CD14-positive monocyte (primary cell): Measurements from ENCODE around the gene TUBB. TPM values are rescaled to one million over a fixed set of nuclear protein-coding genes. Genes with fewer than 3 reads are reported as not detected.

ENCODE experiments used
- DNase-seq, 3 donors: peaks; one replicate each; pipeline ENCODE4 v3.0.0-alpha.2; 2011 to 2022
- H2AFZ ChIP-seq: 2 replicates; pipeline ENCODE4 v1.6.0; 2012; ENCODE audit warnings: mild to moderate bottlenecking, low read depth, low read length, inconsistent platforms; ENCODE audit not compliant: insufficient read depth, poor library complexity, severe bottlenecking
- H3K27ac ChIP-seq, 2 donors: 1 replicate in 1 of 2; 2 replicates in 1 of 2; pipeline ENCODE4 v1.5.1; 2012 to 2013; ENCODE audit warnings: low read length in 2 of 2, control low read depth in 1 of 2, inconsistent platforms in 1 of 2, low read depth in 1 of 2, mild to moderate bottlenecking in 1 of 2
- H3K27me3 ChIP-seq, 2 donors: one replicate each; pipeline versions ENCODE4 v1.6.0 to v1.6.1; 2011 to 2013; ENCODE audit warnings: low read length in 2 of 2; ENCODE audit not compliant: control insufficient read depth in 2 of 2, insufficient read depth in 2 of 2
- H3K36me3 ChIP-seq, 2 donors: replicated peaks in 1 of 2; 1 replicate in 1 of 2; 2 replicates in 1 of 2; pipeline versions ENCODE4 v1.5.1 to v1.6.1; 2012 to 2013; ENCODE audit warnings: low read length in 2 of 2, control low read depth in 1 of 2, inconsistent platforms in 1 of 2, mild to moderate bottlenecking in 1 of 2; ENCODE audit not compliant: insufficient read depth in 2 of 2, control insufficient read depth in 1 of 2
- H3K4me1 ChIP-seq, 2 donors: 1 replicate in 1 of 2; 2 replicates in 1 of 2; pipeline versions ENCODE4 v1.5.1 to v1.6.1; 2012 to 2013; ENCODE audit warnings: low read length in 2 of 2, control low read depth in 1 of 2, inconsistent platforms in 1 of 2, mild to moderate bottlenecking in 1 of 2, moderate library complexity in 1 of 2; ENCODE audit not compliant: insufficient read depth in 2 of 2, control insufficient read depth in 1 of 2
- H3K4me2 ChIP-seq: replicated peaks from 2 replicates; pipeline ENCODE3; 2012; ENCODE audit warnings: low read length, moderate library complexity, mild to moderate bottlenecking; ENCODE audit not compliant: poor library complexity, severe bottlenecking; ENCODE audit errors: extremely low read depth
- H3K4me3 ChIP-seq, 3 experiments: fragments of 200-600 bp in 1 of 3; sonication (generic) in 1 of 3; replicated peaks in 1 of 3; 1 replicate in 2 of 3; 2 replicates in 1 of 3; pipeline ENCODE4 v1.5.1; 2011 to 2013; ENCODE audit warnings: low read length in 3 of 3, mild to moderate bottlenecking in 3 of 3, control low read depth in 2 of 3, low read depth in 2 of 3, inconsistent platforms in 1 of 3, moderate library complexity in 1 of 3
- H3K79me2 ChIP-seq: 2 replicates; pipeline ENCODE4 v1.6.0; 2012; ENCODE audit warnings: mild to moderate bottlenecking, control low read depth, inconsistent platforms, low read length, moderate library complexity; ENCODE audit not compliant: insufficient read depth
- H3K9ac ChIP-seq: 2 replicates; pipeline ENCODE4 v1.6.0; 2017; ENCODE audit warnings: low read length, mild to moderate bottlenecking; ENCODE audit not compliant: insufficient read depth, poor library complexity, severe bottlenecking
- H3K9me3 ChIP-seq, 2 donors: replicated peaks in 1 of 2; 1 replicate in 1 of 2; 2 replicates in 1 of 2; pipeline versions ENCODE4 v1.5.1 to v1.6.1; 2012 to 2013; ENCODE audit warnings: low read length in 2 of 2, control low read depth in 1 of 2; ENCODE audit not compliant: control insufficient read depth in 1 of 2, insufficient read depth in 1 of 2
- H4K20me1 ChIP-seq: 2 replicates; pipeline ENCODE4 v1.6.0; 2012; ENCODE audit warnings: mild to moderate bottlenecking, low read length, control low read depth, moderate library complexity; ENCODE audit not compliant: insufficient read depth
- H3K27ac Mint-ChIP-seq, 7 donors: one replicate each; pipeline ENCODE4 v1.8.0; 2020; ENCODE audit warnings: mild to moderate bottlenecking in 7 of 7, mixed read lengths in 7 of 7, moderate library complexity in 6 of 7, inconsistent platforms in 2 of 7
- H3K27me3 Mint-ChIP-seq, 3 donors: one replicate each; pipeline ENCODE4 v1.8.0; 2021 to 2022; ENCODE audit warnings: low read depth in 3 of 3, mild to moderate bottlenecking in 3 of 3, mixed read lengths in 3 of 3, moderate library complexity in 3 of 3, inconsistent platforms in 1 of 3
- H3K36me3 Mint-ChIP-seq, 2 donors: one replicate each; pipeline ENCODE4 v1.8.0; 2020; ENCODE audit warnings: mixed read lengths in 2 of 2, inconsistent platforms in 1 of 2, mild to moderate bottlenecking in 1 of 2
- H3K4me1 Mint-ChIP-seq: one replicate; pipeline ENCODE4 v1.8.0; 2020; ENCODE audit warnings: mild to moderate bottlenecking, mixed read lengths
- H3K4me3 Mint-ChIP-seq, 2 donors: one replicate each; pipeline ENCODE4 v1.8.0; 2020; ENCODE audit warnings: mild to moderate bottlenecking in 2 of 2, mixed read lengths in 2 of 2, moderate library complexity in 1 of 2
- H3K9me3 Mint-ChIP-seq, 7 donors: one replicate each; pipeline ENCODE4 v1.8.0; 2020 to 2022; ENCODE audit warnings: mixed read lengths in 7 of 7, mild to moderate bottlenecking in 6 of 7, moderate library complexity in 6 of 7, inconsistent platforms in 2 of 7
- WGBS: methylation state at CpG from one replicate; pipeline ENCODE4 v1.1.5; 2013; ENCODE audit warnings: missing lambda C conversion rate; ENCODE audit not compliant: insufficient coverage; 5-methylcytosine and 5-hydroxymethylcytosine counted together
- intact Hi-C, 2 donors: fragments of 100-400 bp; cut with micrococcal nuclease; formaldehyde crosslinking; loops; one replicate each; pipeline versions ENCODE4 v1.15.0 to v1.15.1; 2023
- polyA plus RNA-seq, 3 donors: library from polyadenylated mRNA; depleted of rRNA in 1 of 3; unstranded in 2 of 3; stranded (reverse) in 1 of 3; fragments of 300-500 nt in 2 of 3; fragments of >200 nt in 1 of 3; fragmentation: Illumina TruSeq in 2 of 3; gene quantifications; 1 replicate in 2 of 3; 2 replicates in 1 of 3; pipeline ENCODE4 v1.2.3, GENCODE V29; 2012 to 2021
- TF ChIP-seq, protein P1 (sequence below): fragments of 200-600 bp; IDR thresholded peaks from one replicate; pipeline ENCODE4 v1.8.0; 2022; ENCODE audit warnings: antibody characterized with exemption, mild to moderate bottlenecking

Gene TUBB
- polyA plus RNA-seq, 3 donors, result 48.4 to 130 (median 57.0) TPM

- Histone ChIP-seq H3K27me3 (no peaks in the 10 kb centered on the region), H3K4me3 (no peak overlapping the region), H3K4me2 (no peak overlapping the region), H3K27ac (no peak overlapping the region), H3K4me1 (peaks cover 36 to 46% of the 10 kb centered on the region in 2 donors), H4K20me1 (no peaks in the 10 kb centered on the region), H3K36me3 (no peaks in the 10 kb centered on the region), H3K9me3 (no peaks in the 10 kb centered on the region), H2AFZ (no peak overlapping the region), H3K9ac (no peak overlapping the region), H3K79me2 (no peaks in the 10 kb centered on the region)
- TF ChIP-seq, protein P1, sequence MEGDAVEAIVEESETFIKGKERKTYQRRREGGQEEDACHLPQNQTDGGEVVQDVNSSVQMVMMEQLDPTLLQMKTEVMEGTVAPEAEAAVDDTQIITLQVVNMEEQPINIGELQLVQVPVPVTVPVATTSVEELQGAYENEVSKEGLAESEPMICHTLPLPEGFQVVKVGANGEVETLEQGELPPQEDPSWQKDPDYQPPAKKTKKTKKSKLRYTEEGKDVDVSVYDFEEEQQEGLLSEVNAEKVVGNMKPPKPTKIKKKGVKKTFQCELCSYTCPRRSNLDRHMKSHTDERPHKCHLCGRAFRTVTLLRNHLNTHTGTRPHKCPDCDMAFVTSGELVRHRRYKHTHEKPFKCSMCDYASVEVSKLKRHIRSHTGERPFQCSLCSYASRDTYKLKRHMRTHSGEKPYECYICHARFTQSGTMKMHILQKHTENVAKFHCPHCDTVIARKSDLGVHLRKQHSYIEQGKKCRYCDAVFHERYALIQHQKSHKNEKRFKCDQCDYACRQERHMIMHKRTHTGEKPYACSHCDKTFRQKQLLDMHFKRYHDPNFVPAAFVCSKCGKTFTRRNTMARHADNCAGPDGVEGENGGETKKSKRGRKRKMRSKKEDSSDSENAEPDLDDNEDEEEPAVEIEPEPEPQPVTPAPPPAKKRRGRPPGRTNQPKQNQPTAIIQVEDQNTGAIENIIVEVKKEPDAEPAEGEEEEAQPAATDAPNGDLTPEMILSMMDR, result no peak
- H3K27ac Mint-ChIP-seq, result no peak overlapping the region
- 97% methylated on average over 6 of the region's 9 CpGs for WGBS
- peaks cover 2 to 6% of the 10 kb centered on the region in 2 donors for H3K36me3 Mint-ChIP-seq
- intact Hi-C loops, result loop anchor here in 1 of 2 donors (10.0 kb wide), 1 partner anchor 107 kb away; no protein-coding TSS in a partner anchor
- no peak overlapping the region for H3K4me3 Mint-ChIP-seq
- H3K9me3 Mint-ChIP-seq, result peaks cover 0 to 3% (median 0%) of the 10 kb centered on the region in 7 donors
- peaks cover 57% of the 10 kb centered on the region for H3K4me1 Mint-ChIP-seq
- DNase-seq, result no peak
- H3K27me3 Mint-ChIP-seq, result peaks cover 13 to 21% (median 17%) of the 10 kb centered on the region in 3 donors
These were observed 47.2 kb downstream of the TUBB start for GRCh38 chr6:30767158-30767943.

GRCh38 chr6:30767944-30768301 lies 47.8 kb downstream of the TUBB start:
- intact Hi-C loops, result loop anchor here in 1 of 2 donors (10.0 kb wide), 1 partner anchor 107 kb away; no protein-coding TSS in a partner anchor
- no peaks in the 10 kb centered on the region for H3K9me3 ChIP-seq
- no peak overlapping the region for H2AFZ ChIP-seq
- Mint-ChIP-seq H3K4me1 (peaks cover 59% of the 10 kb centered on the region), H3K4me3 (peak overlapping the region; percentile 28 to 48), H3K27me3 (peaks cover 13 to 21% (median 13%) of the 10 kb centered on the region in 3 donors), H3K36me3 (peaks cover 2 to 6% of the 10 kb centered on the region in 2 donors), H3K27ac (peak overlapping the region in 1 of 7 donors; percentile 61), H3K9me3 (peaks cover 0 to 3% (median 0%) of the 10 kb centered on the region in 7 donors)
- no peaks in the 10 kb centered on the region for H3K79me2 ChIP-seq
- TF ChIP-seq, protein P1, result no peak
- DNase-seq, result no peak
- H3K4me1 ChIP-seq, result peaks cover 36 to 46% of the 10 kb centered on the region in 2 donors
- no peaks in the 10 kb centered on the region for H4K20me1 ChIP-seq
- no peak overlapping the region for H3K27ac ChIP-seq
- WGBS, result no CpG with 5 or more reads among the region's 1 CpG
- no peak overlapping the region for H3K4me3 ChIP-seq
- no peak overlapping the region for H3K4me2 ChIP-seq
- no peaks in the 10 kb centered on the region for H3K36me3 ChIP-seq
- no peaks in the 10 kb centered on the region for H3K27me3 ChIP-seq
- no peak overlapping the region for H3K9ac ChIP-seq
